GM12873 (cell line): Measurements from ENCODE around the gene EMC9.

Experiments used
- TF ChIP-seq, protein P1 (sequence below): IDR thresholded peaks from 2 replicates; pipeline ENCODE4 v1.5.1; 2012; ENCODE audit warnings: low read depth, mild to moderate bottlenecking, moderate library complexity, low read length, control low read depth; ENCODE audit not compliant: insufficient read depth; ENCODE audit errors: missing control alignments

EMC9 gene

DNA sequence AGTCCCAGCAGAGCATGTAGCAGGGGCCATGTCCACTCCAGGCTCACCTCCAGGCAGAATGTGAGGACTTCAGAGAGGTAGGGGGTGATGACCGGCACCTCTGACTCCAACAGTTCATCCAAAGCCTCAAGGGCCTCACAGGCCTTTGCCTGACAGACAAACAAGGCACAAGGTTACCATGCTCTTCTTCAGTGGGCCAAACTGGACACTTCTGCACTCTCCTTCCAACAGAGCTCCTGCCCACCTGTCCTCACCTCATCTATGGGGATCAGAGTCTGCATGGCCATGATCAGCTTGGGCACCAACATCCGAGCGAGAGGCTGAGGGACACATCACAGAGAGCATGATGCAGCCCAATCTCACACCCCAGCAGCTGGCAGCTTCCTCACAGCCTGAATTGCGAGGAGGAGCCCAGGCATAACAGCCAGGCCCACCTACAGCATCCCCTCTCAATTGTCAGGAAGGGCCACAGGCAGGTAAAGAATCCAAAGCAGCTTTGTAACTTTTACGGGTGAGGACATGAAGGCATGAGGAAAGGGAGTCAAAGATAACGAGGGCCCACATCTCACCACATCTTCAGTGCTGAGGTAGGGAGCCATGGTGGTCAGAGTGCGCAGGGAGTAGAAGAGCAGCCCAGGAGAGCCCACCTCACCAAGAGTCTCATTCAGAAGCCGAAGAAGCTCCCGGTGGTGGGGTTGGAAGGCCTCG lies 45.6 kb upstream of the EMC9 start:
- TF ChIP-seq, protein P1, sequence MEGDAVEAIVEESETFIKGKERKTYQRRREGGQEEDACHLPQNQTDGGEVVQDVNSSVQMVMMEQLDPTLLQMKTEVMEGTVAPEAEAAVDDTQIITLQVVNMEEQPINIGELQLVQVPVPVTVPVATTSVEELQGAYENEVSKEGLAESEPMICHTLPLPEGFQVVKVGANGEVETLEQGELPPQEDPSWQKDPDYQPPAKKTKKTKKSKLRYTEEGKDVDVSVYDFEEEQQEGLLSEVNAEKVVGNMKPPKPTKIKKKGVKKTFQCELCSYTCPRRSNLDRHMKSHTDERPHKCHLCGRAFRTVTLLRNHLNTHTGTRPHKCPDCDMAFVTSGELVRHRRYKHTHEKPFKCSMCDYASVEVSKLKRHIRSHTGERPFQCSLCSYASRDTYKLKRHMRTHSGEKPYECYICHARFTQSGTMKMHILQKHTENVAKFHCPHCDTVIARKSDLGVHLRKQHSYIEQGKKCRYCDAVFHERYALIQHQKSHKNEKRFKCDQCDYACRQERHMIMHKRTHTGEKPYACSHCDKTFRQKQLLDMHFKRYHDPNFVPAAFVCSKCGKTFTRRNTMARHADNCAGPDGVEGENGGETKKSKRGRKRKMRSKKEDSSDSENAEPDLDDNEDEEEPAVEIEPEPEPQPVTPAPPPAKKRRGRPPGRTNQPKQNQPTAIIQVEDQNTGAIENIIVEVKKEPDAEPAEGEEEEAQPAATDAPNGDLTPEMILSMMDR, result no peak

DNA sequence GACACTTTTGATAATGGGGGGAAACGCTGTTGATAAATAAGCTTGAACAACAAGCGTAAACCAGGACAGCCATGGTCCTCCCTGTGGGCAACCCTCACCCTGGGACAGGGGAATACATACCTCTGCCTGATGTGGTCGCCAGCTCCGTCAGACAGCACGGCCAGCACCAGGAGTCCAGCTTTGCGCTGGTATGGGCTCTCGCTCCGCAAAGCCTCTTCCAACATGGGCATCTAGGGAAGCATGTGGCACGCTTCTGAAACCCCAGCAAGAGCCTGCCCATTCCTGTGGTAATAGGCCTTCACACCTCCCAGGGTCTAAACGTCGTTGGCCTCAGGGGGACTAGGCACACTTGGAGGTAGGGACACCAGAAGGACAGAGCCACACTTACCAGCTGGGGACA lies 44.4 kb upstream of the EMC9 start:
- TF ChIP-seq, protein P1, result no peak

DNA sequence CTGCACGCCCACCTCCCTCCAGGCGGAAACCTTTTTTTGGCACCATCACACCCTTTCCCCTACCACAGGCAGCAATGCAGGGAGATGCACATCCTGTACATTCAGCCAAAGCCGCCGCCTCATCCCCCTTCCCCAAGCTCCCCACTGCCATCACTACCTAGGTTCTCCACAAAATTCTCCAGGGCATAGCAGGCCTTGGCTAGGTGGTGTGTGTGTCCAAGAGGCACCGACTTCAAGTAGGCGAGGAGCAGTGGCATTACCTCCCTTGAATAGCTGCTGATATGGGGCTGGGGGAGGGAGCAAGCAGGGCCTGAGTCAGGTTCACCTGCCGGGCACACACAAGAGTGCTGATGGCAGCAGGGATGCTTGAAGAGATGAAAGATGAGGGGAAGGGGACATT lies 43.6 kb upstream of the EMC9 start:
- TF ChIP-seq, protein P1, result no peak

DNA sequence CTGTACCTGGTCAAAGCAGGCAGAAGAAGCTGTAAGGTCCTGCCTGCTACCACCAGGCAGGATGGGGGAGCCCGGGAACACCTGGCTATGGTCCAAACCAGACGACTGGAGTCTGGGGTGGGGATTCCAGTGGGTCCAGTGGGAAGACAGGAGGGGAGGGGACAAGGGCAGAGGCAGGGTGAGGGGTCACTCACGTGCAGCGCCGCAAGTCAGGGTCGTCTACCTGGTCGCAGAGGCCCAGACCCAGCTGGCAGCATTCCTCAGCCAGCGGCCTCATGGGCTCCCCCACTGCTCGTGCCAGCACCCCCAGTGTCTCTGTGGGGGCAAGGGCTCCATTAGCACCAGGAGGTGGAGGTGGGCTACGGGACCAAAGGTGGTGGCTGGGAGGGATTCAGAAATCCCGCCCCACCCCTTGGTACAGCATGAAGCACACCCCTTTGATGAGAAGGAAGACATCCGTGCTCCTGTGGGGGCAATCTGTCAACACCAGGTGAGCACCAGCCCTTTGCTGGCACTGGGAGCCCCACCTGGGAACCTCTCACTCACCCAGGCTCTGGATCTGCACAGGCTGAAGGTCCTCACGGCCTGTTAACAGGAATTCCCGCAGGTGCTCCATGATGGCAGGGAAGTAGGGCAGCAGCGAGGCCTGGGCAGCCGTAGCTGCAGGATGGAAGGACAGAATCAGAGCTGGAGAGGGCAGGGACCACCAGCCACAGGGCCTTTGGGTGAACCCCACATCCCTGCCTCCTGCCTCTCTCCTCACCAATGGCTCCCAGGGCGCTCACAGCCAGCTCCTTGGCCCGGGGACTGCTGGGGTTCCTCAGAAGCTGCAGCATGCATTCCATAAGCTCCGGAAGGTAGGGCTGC lies 42.9 kb upstream of the EMC9 start:
- TF ChIP-seq, protein P1, result no peak

DNA sequence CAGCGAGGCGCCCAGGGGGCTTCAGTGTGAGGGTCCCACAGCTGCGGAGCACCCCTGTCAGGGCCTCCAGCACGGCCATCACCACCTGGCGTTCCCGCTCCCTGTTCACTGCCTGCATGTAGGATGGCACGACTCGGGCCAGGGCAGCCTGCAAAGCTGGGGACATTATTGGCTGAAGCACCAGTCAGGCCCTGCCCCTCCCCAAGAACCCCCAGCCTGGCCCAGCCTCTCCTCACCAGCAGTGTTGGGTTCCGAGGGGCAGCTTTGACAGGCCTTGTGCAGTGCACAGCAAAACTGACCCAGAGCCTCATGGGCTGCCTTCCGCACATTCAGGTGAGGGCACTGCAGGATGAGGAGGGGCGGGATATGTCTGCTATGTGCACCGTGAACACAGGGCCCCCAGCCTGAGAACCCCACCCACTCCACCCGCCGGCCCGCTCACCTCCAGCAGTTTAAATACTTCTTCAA lies 41.7 kb upstream of the EMC9 start:
- TF ChIP-seq, protein P1, result no peak

DNA sequence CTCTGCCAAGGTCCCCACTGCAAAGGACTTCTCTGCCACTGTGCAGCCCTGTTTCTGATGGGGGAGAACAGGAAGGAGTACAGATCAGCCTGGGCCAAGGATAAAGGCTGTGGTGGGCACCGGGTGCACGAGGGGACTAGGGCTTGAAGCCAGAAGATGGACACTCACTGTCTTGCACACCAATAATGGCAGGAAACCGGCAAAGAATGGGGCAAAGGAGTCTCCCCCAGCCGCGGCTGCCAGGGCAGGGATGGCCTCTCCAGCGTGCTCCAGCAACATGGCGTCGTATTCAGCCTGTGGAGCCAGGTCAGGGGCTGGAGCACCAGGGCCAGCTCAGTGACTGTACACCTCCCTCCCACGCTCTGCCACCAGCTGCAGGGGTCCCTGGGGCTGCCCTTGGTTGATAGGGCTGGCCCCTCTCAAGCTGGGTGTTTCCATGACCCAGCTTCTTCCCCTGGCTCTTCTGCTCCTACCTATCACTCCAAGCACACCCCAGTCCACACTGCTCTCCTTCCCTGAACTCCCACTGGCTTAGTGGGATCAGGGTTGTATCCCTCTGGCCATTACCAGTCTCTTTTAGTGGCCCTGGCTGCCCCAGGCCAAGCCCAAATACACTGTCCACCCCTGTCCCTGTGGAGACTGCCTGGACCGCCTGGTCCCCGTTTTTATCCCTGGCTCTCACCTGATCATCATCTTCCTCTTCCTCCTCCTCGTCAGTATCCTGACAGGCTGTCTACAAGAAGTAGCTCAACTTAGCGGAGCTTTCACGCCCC lies 40.9 kb upstream of the EMC9 start:
- TF ChIP-seq, protein P1, result no peak

DNA sequence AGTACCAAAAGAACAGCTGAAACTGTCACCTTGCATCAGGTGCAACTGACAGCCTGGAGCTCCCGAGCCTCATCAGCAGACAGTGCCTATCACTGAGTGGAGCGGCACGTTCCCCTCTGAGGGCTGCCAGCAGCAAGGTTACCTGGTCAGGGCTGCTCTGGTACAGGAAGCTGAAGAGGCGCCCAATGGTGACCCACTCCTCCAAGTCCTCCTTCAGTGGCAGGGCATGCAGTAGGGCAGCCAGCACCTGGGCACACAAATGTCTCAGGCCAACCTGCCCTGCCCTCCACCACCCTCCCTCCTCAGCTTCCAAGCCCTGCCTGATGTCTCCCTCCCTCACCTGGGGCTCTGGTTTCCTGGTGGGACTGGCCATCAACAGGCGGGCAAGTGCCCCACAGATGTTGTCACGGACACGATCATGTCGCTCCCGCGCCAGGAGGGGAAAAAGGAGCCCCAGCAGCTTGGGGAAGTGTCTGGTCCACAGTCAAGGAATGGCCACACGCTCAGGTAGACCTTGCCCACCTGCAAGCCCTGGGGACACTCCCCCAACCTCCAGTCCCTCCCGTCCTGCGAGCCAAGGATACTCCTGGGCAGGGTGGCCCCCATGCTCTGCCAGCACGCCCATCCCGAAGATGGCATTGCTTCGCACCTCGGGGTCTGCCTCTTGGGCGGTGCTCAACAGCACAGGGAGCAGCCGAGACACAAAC lies 40.1 kb upstream of the EMC9 start:
- TF ChIP-seq, protein P1, result no peak
